Measurements from ENCODE around the gene NAA11.

The NAA11 gene

GRCh38 chr4:79272126-79272525, 53.7 kb downstream of the NAA11 start:
- intact Hi-C loops (cut with DNase I): no loop called here
- no peak for DNase-seq

GRCh38 chr4:79267671-79268070, 58.2 kb downstream of the NAA11 start:
- intact Hi-C loops (cut with DNase I): no loop called here

More at GRCh38 chr4:79267671-79268070, 58.2 kb downstream of the NAA11 start:
- no peak for DNase-seq
